DMS 273 (cell line): ENCODE measurements around the gene PRTG.
"Not testable (repeated sequence)": the region's sequence is repeated elsewhere in the genome, so short reads cannot be mapped to it uniquely, and the experiment has no call there.

ENCODE experiments used
- DNase-seq: peaks from one replicate; lab custom pipeline; 2025; ENCODE audit not compliant: unreplicated experiment; lab: John Stamatoyannopoulos, UW

PRTG gene, protein sequence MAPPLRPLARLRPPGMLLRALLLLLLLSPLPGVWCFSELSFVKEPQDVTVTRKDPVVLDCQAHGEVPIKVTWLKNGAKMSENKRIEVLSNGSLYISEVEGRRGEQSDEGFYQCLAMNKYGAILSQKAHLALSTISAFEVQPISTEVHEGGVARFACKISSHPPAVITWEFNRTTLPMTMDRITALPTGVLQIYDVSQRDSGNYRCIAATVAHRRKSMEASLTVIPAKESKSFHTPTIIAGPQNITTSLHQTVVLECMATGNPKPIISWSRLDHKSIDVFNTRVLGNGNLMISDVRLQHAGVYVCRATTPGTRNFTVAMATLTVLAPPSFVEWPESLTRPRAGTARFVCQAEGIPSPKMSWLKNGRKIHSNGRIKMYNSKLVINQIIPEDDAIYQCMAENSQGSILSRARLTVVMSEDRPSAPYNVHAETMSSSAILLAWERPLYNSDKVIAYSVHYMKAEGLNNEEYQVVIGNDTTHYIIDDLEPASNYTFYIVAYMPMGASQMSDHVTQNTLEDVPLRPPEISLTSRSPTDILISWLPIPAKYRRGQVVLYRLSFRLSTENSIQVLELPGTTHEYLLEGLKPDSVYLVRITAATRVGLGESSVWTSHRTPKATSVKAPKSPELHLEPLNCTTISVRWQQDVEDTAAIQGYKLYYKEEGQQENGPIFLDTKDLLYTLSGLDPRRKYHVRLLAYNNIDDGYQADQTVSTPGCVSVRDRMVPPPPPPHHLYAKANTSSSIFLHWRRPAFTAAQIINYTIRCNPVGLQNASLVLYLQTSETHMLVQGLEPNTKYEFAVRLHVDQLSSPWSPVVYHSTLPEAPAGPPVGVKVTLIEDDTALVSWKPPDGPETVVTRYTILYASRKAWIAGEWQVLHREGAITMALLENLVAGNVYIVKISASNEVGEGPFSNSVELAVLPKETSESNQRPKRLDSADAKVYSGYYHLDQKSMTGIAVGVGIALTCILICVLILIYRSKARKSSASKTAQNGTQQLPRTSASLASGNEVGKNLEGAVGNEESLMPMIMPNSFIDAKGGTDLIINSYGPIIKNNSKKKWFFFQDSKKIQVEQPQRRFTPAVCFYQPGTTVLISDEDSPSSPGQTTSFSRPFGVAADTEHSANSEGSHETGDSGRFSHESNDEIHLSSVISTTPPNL

DNA sequence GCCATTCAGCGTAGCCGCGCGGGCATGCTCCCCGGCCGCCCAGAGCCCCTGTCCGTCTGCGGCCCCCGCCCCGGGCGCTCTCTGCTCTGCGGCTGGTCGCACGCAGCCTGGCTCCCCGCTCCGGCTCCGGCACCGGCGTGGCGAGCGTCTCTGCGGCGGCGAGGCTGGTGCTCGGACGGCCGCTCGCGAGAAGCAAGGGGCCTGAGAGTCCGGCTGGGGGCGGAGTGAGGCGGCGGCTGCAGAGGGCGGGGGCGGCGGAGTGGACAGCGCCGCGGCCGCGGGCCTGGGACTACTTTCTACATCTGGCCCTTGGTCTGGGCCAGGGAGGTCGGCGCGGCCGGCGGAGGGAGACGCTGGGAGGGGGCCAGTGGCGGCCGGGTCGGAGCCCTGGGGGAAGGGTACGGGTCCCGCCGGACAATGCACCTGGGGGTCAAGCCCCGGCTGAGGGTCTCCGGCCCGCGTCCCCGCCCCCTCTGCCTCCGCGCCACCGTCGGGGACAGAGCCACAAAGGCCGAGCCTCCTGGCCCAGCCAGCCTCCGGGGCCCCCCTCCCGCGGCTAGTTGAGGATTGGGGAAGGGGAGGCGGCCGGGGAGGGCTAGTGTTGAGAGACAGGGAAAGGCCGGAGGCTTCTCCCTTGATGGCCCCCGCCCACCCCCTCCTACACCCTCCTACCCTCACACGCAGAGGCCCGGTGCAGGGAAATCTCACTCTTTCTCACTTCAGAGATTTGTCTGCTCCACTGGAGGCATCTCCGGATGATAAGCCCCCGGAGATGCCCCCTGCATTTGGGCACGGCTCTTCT, at the start of gene PRTG:
Gene PRTG (minus strand): TSS at position 226 of the 802 bp plus-strand sequence. CDS start 221 bp downstream, at position 5.
- peak; percentile 62 for DNase-seq

DNA sequence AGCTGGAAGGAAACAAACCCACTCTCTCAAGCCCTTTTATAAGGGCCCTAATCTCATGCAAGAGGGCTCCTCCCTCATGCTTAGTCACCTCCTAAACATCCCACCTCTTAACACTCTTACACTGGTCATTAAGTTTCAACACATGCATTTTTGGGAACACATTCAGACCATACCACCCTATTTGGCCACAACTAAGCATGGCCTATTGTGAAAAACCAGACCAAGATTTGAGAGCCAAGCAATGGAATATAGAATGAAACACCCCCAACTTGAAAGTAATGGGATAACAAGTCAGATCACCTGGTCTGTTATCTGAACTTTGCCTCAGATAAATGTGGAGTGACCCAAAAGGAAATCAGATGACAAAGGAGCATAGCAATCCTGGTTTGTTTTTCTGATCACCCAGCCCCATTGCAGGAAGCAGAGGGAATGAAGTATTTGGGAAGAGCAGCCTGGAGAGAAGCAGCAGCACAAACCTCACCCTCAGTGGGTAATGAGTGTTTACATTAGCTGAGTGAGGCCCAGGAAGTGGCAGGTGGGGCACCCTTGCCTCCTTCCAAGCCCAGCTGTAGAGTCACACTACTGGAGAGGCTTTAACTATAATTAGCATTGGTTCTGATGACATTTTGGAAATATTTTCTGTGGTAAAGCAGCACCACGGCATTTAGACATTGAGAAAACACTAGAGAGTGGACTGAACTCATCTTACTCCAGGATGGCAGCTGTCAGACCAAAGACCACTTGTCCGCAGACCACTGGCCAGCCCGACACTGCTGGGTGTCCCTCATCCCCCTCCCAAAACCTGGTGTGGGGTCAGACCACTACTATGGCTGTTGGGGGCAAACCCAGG, 48.8 kb upstream of the PRTG start:
- peak; percentile 15 for DNase-seq

DNA sequence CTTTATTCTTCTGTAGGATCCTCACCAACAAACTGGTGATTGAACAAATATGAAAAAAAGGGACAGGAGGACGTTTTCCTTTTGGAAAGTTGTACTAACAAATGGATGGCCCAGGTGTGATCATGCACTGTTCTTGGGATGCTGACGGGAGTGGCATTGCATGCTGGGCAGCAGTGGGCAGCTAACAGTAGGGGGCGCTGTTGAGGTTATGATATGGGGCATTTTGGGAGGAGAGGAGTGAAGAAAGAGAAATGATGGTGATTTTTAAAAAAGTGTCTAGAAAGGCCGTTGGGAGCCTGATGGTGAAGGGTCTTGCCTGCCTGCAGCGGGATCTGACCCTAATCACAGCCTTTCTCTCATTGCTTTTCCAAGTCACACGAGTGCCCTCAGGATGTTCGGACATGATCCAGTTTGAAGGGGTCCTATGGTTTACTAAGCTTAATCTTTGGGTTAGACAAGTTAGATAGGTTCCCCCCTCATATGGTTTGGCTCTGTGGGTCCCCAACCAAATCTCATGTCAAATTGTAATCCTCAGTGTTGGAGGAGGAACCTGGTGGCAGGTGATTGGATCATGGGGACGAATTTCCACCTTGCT, 46.2 kb upstream of the PRTG start:
- peak; percentile 21 for DNase-seq

DNA sequence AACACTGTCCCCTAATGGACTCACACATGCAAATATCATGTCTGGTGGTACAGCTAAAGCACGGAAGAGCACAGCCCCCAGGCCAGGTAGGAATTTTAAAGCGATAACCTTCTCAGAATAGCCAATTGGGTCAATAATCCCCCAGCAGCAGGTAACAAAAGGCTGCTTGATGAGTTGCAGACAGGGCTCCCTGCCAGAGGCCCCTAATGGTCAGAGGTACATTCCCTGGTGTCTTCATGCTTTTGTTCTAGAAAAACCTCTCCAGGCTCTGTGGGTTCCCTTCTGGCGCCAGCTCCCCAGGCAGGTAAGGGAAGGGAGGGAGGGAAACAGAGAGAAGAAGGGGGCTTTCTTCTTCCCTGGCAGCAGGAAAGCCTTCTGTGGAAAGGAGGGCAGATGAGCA, 43.4 kb upstream of the PRTG start:
- DNase-seq: no peak

DNA sequence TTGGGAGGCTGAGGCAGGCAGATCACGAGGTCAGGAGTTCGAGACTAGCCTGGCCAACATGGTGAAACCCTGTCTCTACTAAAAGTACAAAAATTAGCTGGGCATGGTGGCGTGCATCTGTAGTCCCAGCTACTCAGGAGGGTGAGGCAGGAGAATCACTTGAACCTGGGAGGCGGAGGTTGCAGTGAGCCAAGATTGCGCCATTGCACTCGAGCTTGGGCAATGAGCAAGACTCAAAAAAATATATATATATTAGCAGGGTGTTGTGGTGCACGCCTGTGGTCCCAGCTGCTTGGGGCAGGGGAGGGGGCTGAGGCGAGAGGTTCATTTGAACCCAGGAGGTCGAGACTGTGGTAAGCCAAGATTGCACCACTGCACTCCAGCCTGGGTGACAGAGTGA, 42.6 kb upstream of the PRTG start:
- not testable (repeated sequence) for DNase-seq

DNA sequence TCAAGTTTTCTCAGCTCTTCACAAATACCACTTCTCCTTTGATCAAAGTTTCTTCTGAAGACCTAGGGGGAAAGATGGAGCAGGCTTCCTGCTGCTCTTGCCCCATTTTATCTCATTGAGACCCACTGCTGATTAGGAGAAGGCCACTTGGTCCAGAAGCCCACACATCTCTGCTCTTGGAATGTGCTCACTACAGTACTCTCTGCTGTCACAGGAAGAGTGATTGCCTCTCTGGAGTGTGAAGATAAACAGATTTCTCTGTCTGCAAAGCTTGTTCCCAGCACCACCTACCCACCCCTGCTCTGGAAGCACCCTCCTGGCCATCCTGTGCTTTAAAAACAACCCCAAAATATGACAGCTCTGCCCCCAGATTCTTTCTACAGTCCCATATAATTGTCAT, 41.3 kb upstream of the PRTG start:
- DNase-seq: no peak

DNA sequence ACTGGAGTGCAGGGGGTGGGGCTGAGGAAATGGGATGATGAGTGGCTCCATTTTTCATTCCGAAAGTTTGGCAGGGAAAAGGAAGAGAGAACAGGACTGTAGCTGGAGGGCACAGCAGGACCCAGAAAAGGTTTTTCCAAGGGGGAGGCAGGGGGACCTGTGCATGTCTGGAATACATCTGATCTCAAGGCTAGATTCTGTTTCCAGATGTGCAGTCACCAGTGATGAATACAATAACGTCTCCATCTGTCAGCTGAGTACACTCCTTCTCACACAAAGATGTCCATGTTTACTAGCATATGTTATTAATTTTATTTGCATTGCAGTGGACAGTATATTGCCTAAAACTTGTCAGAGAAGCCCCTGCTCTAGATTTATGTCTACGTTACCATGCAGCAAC, 39.9 kb upstream of the PRTG start:
- no peak for DNase-seq

DNA sequence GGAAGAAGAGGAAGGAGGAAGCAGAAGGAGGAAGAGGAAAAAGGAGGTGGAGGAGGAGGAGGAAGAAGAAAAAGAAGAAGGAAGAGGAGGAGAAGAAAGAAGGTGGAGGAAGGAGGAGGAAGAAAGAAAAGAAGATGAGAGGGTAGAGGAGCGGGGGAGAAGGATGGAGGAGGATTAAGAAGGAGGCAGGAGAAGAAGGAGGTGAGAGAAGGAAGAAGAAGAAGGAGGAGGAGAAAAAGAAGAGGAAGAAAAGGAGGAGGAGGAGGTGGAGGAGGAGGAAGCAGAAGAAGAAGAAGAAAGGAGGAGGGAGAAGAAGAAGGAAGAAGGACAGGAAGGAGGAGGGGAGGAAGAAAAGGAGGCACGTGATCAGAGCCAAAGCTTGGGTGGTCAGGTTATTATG, 37.3 kb upstream of the PRTG start:
- no peak for DNase-seq

DNA sequence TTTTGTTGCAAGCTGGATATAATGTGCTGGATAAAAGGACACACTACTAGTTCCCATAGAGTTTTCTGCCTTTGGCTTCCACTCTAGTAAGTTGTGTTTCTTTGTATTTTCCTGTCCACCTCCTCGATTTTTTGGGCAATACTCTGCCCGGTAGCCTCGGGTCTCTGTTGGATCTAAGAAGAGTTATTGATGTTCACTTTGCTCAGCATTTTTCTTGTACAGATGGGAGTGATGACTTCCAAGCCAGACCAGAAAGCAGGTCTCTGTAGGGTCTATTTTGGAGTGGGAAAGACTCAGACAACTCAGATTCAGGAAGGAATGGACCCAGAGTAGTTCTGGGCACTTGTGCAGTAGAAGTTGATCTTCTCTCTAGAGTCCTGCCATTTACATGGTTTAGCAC, 36.0 kb upstream of the PRTG start:
- DNase-seq: no peak

DNA sequence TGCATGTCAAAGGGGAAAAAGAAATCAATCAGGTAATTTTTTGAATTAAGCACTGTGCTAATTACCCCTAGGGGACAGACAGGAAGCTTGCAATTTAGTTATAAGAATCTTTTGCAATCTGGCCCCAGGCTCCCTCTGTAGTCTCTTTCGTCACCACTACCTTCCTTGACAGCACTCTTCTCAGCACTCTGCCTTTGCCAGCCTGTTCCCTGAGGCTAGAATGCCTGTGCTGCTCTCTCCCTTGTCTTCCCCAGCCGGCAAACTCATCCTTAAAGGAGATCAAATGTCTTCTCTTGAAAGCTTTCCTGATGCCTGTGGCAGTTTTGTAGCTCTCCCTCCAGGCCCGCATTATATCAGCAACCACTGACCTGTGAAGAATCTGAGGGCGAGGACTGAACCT, 32.4 kb upstream of the PRTG start:
- peak; percentile 8 for DNase-seq

DNA sequence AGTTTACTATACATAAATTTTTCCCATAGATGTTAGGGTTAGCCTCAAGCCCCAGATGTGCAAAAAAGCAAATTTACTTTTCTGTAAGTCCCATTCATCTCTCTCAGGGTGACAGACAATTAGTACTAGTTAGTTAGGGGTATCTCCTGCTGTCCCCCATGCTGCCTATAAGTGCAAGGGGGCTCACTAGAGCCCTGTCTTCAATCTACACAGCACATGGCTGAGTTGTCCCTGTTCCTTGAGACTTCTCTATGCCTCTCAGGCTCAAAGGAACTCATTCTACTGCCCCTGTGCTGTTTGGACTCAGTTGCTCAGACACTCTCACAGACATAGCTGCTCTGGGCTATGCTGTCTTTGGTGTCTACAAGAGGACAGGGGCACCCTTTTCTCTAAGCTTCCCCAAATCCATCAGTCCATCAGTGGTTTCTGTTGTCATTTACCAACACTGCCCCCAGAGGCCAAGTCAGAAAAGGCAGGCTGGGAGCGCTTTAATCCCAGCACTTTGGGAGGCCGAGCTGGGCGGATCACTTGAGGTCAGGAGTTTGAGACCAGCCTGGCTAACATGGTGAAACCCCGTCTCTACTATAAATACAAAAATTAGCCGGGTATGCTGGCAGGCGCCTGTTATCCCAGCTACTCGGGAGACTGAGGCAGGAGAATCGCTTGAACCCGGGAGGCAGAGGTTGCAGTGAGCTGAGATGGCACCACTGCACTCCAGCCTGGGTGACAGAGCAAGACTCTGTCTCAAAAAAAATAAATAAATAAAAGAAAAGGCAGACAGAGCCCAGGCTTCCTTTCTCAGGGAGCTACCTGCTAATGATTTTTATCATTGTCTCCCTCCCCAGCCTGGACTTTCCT, 31.4 kb upstream of the PRTG start:
- peak; percentile 66 for DNase-seq

DNA sequence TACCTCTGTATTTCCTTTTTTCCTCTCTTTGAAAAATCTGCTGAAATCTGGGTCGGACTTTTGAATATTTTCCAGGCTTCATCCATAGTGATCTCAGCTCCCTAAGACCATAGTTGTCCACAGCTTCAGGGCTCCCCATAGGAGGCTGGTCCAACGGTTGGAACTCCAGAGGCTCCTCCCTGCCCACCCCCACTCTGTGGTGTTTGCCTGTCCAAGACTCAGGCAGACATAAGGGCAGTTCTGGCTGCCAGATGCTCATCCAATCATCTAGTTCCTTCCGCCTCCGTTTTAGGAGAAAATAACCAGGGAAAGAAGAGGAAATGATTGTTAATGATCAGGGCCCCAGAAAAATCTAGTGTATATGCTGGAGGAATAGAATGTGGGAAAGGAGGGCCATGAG, 27.9 kb upstream of the PRTG start:
- DNase-seq: peak; percentile 82

DNA sequence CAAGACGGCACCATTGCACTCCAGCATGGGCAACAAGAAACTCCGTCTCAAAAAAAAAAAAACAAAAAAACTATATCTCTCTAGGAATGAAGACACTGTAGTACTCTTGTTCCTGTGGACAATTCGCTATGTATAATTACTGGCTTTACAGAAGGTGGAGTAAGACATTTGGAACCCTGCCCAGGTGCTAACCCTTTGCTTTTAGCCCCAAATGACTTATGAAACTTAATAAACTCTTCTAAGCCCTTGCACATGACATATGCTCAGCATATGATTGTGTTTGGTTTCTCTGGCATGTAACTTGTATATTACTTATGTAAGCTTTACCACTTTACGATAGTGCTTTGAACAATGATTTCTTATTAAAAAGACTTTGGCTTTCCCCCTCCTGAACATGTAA, 27.3 kb upstream of the PRTG start:
- peak; percentile 54 for DNase-seq

DNA sequence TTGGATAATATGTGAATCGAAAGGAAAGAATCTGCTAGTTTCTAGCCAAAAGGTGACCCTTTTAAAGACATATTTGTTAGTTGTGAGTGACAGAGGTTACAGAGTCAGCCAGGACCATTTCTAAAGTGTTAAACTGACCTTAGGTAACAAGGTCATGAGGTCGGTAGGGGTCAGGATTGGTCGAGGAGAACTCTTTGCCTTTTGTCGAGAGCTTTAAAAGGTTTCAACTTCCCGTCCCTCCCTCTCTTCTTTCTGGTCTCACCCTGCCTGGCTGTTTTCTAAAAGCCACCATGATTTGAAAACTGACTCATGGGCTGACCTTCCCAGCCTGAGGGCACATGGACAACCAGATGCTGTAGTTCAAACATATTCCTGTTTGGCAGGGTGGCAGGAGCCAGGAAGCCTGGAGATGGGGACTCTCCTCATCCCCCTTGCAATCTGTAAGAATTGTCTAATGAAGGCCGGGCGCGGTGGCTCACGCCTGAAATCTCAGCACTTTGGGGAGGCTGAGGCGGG, 25.8 kb upstream of the PRTG start:
- DNase-seq: peak; percentile 10

DNA sequence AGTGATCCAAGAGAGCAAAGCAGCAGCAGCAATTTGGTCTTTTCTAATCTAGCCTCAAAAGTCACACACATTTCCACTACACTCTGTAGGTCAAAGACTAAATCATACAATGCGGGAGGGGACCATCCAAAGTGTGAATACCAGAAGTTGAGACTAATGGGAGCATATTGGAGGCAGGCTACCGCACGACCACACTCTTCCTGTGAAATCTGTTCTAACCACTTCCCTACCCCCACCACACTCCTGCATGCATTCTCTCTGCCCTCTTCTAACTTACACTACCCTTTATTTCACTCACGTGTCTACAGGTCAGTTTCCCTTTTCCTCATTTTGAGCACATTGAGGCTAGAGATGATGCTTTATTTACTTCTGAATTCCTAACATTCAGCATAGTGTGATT, 23.7 kb upstream of the PRTG start:
- DNase-seq: no peak

DNA sequence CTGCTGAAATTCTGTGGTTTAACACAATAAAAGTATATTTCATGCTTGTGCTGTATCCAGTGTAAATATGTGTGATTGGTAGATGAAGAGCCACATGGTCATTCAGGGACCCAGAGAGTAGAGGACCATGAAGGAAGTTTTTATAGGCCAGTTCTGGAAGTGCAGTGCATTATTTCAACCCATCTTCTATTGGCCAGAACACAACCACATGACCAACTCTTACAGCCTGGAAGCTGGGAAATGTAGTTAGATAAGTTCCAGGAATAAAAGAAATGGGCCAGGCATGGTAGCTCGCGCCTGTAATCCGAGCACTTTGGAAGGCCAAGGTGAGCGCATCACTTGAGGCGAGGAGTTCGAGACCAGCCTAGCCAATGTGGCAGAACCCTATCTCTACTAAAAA, 21.4 kb upstream of the PRTG start:
- peak; percentile 15 for DNase-seq

DNA sequence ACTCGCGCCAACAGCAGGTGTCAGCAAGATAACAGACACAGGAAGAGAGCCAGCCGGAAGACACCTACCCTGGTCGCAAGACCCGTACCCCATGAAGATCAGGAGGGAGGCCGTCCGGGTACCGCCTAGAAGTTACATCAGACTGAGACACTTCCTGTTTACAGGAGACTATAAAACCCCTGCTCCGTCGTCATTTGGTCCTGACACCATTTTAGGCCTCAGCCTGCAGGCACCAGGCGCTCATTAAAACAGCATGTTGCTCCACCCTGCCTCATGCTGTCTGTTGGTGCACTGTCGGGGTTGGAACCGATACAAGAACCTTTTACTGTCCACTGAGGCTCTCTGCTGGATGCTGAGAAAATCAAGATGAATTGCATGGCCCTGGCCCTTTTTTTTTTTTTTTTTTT, 15.6 kb upstream of the PRTG start:
- peak; percentile 3 for DNase-seq

DNA sequence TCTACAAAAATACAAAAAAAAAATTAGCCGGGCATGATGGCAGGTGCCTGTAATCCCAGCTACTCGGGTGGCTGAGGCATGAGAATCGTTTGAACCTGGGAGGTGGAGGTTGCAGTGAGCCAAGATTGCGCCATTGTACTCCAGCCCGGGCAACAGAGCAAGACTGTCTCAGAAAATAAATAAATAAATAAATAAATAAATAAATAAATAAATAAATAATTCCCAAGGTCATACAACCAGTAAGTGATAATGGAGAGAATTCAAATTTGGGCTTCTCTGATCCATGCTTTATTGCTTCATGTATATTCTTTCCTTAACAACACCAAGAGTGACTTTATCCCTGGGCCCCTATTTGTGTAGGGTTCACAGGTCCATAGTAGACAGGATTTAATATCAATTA, 10.5 kb upstream of the PRTG start:
- not testable (repeated sequence) for DNase-seq
